Limb (tissue), 2 donors: ENCODE data around the gene GGT6.

ENCODE experiments used
- DNase-seq, 2 donors: peaks; one replicate each; pipeline ENCODE4 v3.0.0-alpha.2; 2016; ENCODE audit errors: extremely low spot score in 2 of 2

The GGT6 gene

DNA sequence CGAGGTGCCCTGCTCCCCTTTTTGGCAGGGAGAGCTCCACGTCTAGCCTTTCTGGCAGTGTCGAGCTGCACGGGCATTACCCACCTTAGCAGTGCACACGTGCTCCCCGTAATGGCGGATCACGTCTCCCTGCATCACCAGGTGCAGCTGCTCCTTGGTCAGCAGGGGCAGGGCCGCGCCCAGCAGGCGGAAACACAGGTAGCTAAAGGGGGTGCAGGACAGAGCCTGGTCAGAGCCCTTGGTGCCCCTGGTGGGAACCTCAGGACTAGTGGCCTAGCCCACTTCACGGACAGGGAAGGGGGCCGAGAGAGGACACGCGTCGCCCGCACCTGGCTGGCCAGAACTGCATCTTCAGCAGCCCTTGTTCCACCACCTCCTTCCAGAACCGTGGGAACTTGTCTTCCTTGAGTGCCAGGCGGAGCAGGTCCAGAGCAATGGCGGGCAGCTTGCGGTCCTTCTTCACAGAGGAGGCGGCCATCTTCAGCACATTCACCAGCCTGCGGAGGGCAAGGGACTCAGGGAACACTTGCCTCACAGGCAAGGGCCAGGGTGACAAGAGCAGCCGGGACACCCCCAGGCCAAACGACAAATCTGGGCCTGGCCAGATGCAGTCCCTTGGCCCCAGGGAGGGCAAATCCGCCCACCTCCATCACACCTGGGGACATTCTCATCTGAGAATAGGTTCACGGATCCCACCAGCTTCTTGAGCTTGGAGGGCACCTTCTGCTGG lies 8.4 kb downstream of the GGT6 start:
- no peak for DNase-seq

- no peak for DNase-seq
Measured at GRCh38 chr17:4551141-4551540, 9.2 kb downstream of the GGT6 start.

DNA sequence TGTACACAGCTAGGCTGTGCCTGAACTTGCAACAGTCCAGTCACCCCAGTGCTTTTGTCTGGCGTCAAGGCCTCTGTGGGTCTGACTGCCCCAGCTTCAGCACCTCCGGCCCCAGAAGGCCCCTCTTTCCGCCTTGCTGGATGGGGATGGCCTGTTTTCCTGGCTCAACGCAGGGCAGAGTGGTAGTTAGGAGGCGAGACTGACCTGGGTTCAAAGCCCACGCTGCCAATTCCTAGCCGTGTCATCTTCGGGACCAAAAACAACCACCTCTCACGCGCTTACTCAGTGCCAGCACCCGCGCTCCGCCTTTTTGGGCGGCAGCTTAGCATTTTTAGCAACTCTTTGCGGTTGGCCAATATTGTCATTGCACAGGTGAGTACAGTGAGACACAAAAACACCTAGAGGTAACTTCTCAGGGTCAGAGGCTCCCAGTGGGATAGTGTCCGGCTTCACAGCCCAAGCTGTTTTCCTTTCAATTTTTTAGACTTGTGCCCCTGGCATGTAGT lies 9.8 kb downstream of the GGT6 start:
- no peak for DNase-seq

DNA sequence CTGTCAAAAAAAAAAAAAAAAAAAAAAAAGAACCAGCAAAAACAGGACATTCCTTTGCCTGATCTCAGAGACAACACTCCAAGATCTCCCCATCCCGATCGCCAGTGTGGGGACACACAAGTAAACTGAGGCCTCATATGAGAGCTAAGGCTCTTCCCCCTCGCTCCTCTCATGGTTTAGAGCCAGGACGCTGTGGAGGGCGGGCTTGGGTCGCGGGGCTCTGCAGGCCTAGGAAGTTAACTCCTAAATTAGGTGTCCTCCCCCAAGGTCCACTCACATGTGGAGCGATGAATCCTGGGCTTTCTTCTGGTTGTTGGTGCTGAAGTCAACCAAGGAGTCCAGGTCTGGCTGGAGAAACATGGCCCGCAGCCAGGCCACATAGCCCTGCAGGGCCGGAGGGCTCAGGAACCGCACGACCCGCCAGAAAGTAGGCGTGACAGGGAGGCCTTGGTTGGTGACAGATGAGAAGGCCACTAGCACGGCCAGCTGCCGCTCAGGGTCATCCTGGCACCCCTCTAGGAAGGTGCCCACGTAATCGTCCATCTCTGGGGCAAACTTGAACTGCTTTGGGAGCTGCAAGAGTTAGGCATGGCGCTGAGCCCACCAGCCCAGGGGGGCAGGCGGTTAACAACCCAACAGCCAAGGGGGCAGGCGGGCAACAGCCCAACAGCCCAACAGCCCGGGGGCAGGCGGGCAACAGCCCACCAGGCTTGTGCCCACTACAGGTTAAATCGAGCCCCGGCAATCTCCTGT lies 10.4 kb downstream of the GGT6 start:
- DNase-seq, result peak in 1 of 2 donors; percentile 25

GRCh38 chr17:4548721-4549531 lies 11.5 kb downstream of the GGT6 start:
- peak in 1 of 2 donors; percentile 27 for DNase-seq

DNA sequence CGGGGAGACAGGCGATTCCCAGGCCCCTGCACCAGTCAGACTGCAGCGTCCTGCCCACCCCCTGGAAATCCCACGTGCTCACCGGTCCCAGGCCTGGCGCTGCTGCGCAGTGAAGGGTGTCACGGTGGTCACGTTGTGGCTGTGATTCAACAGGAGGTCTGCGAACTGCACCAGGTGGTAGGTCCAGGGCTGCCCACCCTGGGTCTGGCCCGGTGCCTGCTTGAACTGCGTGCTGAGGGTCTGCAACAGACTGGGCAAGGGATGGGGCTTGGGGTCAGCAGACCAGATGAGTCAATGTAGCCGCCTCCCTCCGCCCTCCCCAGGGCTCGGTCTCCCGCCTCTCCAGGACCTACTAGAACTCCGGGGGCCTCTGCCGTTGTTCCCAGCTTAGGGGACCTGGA lies 12.3 kb downstream of the GGT6 start:
- DNase-seq, result no peak

DNA sequence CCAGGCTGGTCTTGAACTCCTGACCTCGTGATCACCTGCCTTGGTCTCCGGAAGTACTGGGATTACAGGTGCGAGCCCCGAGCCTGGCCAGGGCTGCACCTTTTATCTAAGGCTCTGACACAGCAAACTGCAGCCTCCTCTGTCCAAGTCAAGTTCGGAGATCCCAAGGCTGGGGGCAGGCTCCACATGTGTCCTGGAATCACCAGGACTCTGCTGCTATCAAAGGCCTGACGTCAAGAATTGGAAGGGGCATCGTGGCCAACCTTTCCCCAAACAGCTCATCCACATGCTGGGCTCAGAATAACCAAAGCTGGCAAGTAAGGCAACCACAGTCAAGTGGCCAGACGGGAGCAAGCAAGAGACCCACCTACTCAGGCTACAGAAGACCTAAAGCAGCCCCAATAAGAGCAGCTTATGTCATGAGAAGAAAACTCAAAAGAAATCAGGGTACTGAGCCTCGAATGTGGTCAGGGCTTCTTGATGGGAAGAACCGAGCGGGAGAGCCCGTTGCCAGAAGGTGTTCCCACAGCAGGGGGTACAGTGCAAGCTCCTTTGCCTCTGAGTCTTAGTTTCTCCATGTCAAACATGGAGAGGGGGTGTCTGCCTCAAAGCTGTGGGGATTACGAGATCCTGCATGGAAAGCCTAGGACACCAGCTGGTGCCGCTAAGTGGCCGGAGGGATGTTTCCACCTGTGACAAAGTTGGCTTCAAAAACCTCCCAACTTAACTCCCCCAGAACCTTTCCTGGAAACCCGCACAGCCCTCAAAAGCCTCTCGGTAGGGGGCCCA lies 13.1 kb downstream of the GGT6 start:
- DNase-seq, result no peak

GRCh38 chr17:4545217-4545951 lies 15.0 kb downstream of the GGT6 start:
- peak in 1 of 2 donors; percentile 29 for DNase-seq

DNA sequence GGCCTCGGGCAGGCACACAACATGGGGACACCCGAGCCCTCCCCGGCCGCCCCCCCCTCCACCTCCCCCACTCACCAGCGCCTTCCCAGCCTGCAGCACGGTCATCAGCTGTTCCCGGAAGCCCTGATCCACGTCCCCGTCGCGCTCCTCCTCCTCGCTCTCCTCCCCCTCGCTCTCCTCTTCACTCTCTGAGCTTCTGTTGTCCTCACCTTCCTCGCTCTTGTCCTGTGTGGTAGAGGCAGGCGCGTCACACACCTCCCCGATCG lies 15.5 kb downstream of the GGT6 start:
- peak in 1 of 2 donors; percentile 27 for DNase-seq

DNA sequence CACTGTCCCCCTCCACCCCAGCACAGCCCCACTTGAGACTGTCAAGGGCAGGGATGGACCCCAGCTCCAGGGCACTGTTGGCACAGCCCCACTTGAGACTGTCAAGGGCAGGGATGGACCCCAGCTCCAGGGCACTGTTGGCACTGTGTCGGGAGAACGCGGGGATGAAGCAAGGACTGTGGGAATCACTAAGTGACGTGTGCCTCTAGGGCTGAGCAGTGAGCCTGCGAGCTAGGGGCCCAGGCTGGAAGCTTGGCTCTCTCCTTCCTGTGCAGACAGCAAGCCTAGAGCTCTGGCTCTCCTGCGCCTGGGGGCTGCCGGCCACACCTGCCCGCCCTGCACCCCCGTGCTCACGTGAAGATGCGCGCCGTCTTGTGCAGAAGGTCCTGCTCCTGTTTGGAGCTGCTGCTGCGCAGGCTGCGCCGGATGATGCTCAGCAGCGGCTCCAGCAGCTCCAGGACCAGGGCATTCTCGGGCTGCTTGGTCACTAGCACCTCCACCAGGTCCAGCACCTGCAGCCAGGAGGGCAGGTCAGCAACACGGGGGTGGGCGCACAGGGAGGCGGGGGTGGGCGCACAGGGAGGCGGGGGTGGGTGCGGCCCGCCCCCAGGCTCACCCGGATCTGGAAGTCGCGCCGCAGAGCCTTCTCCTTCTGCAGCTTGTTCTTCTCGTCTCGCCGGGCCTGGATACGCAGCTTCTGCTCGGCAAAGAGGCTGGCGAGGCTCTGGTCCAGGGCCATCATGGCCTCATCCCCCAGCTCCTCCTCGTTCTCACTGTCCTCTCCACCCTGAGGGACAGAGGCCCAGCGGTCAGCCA lies 16.0 kb downstream of the GGT6 start:
- no peak for DNase-seq

- no peak for DNase-seq
Measured at GRCh38 chr17:4543557-4544026, 16.8 kb downstream of the GGT6 start.

- no peak for DNase-seq
Measured at GRCh38 chr17:4542726-4543191, 17.6 kb downstream of the GGT6 start.

DNA sequence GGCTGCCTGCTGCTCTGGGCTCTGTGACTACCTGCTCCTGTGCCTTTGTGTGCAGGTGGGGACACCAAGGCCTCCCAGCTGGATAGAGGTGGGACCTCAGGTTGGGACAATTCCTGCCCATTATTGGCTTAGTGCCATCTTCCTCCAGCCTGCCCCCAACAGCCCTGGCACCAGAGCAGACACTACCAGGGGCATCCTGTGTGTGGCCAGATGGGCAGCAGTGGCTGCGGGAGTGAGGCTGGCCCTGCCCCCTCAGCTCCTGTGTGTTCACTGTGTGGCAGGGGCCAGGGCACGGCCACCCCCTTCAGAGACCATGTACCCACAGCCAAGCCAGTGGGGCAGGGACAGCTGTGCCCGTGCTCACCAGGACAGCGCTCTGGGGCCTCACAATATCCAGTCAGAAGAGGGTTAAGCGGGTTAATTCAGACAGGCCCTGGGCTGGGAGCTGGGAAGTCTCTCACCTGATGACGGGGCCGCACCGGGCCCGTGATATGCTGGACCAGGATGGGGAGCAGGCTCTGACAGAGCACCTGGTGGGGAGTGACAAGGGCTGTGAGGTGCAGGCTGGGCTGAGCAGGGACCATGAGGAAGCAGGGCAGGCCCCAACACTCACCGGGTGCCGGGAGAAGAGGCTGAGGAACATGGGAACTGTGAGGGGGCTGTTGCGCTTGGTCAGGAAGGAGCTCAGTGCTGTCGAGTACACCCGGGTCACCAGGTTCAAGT lies 18.2 kb downstream of the GGT6 start:
- no peak for DNase-seq

DNA sequence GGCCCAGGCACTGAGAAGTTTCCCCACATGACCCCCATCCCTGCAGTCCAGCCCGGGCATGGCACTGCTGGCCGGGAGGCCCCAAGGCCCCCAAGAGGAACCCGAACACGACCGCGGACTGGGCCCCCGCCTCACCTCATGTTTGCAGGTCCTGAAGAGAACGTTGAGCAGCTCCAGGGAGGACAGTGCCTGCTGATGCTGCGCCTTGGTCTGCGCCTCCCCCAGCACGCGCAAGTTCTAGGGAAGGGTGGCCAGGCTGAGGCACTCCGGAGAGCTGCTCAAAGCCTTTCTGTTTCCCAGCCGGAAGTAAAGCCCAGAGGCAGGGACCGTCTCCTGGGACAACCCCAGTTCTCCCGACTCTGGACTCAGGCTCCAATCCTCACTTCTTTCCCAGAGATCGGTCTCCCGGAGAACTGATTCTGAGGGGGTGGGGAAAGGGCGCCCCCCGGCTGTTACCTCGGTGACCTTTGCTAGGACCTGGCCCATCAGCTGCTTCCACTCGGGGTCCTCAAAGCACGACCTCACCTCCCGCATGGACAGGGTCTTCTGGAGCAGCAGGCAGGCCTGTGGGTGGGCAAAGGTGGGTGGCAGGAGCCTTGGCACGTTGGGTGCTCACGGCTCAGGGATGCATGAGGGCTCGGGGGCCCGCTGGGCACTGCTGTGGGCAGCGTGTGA lies 18.9 kb downstream of the GGT6 start:
- DNase-seq, result no peak

DNA sequence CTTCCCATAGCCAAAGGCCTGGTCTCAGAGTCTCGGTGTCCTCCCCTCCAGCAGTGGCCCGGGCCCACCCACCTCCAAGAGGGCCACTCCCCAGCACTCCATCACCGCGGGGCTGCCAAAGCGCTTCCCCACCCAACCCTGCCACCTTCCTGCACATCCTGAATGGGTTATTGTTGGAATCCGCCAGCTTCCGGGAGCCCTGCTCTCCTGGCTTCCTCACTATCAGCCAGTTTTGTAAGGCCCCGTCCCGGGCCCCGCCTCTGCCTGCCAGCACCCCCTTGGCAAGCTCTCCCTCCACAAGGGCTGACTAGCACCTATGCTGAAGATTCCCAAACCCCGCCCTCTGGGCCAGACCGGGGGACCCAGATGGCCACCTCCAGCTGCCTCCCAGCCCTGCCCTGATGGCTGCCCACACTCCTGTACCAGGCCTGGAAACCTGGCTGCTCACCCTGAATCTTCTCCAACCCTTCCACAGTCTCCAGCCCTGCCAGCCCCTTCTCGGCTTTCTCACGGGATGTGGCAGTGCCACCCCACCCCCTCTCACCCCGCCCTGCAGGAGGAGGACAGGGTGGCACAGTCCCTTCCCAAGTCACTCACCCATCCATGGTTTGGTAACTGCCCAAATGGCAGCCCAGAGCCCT lies 19.6 kb downstream of the GGT6 start:
- no peak for DNase-seq

- DNase-seq, result no peak
Measured at GRCh38 chr17:4540224-4540651, 20.1 kb downstream of the GGT6 start.

DNA sequence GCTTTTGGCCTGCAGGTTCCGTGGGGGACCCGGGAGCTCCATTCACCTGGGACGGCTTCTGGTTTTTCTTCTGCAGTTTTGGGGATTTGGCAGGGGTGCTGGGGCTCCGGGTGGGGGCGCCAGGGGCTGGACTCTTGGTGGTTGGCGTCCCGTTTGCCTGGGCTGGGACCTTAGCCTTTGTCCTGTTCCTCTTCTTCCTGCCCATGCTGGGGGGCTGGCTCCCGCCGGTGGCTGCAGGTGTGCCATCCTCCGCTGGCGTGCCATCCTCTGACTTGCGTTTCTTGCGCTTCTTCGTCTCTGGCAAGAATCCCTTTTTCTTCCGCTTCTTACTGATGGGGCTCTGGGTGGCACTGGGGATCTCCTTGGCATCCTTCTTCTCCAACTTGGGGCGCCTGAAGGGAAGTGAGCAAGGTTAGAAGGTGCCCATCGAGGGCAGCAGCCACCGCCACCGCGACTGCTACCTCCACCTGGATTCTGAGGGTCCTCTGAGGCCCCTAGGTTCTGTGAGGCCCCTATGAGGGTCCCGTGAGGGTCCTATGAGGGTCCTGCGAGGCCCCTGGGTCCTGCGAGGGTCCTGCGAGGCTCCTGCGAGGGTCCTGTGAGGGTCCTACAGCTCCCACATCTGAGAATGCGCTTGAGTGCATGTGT lies 20.7 kb downstream of the GGT6 start:
- DNase-seq, result no peak
